SK-N-SH (cell line): ENCODE data around the gene DMP1.

ENCODE experiments used
- FOXM1 ChIP-seq: IDR thresholded peaks from 2 replicates; pipeline ENCODE4 v1.4.0; 2012; ENCODE audit warnings: low read depth, mild to moderate bottlenecking
- GATA2 ChIP-seq: sonication (generic); formaldehyde crosslinking; IDR thresholded peaks from 2 replicates; pipeline ENCODE4 v1.5.0; 2020; ENCODE audit warnings: mild to moderate bottlenecking, missing genetic modification reagents
- JUND ChIP-seq: IDR thresholded peaks from 2 replicates; pipeline ENCODE4 v1.4.0; 2012
- POLR2AphosphoS5 ChIP-seq: IDR thresholded peaks from 2 replicates; pipeline ENCODE4 v1.6.1; 2012; ENCODE audit warnings: low read depth, low read length
- RFX5 ChIP-seq: IDR thresholded peaks from 2 replicates; pipeline ENCODE4 v1.6.1; 2012; ENCODE audit warnings: mild to moderate bottlenecking, improper control_type of control experiment, low read length
- TF ChIP-seq, protein P1 (sequence below): fragments of 200-600 bp; sonication (generic); IDR thresholded peaks from 2 replicates; pipeline ENCODE4 v1.6.1; 2017; ENCODE audit warnings: antibody characterized with exemption, mild to moderate bottlenecking, moderate library complexity
- TF ChIP-seq, protein P2 (sequence below): IDR thresholded peaks from 2 replicates; pipeline ENCODE4 v1.4.0; 2012; ENCODE audit warnings: low read depth, borderline replicate concordance

- TF ChIP-seq, protein P1, sequence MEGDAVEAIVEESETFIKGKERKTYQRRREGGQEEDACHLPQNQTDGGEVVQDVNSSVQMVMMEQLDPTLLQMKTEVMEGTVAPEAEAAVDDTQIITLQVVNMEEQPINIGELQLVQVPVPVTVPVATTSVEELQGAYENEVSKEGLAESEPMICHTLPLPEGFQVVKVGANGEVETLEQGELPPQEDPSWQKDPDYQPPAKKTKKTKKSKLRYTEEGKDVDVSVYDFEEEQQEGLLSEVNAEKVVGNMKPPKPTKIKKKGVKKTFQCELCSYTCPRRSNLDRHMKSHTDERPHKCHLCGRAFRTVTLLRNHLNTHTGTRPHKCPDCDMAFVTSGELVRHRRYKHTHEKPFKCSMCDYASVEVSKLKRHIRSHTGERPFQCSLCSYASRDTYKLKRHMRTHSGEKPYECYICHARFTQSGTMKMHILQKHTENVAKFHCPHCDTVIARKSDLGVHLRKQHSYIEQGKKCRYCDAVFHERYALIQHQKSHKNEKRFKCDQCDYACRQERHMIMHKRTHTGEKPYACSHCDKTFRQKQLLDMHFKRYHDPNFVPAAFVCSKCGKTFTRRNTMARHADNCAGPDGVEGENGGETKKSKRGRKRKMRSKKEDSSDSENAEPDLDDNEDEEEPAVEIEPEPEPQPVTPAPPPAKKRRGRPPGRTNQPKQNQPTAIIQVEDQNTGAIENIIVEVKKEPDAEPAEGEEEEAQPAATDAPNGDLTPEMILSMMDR: no peak
- TF ChIP-seq POLR2AphosphoS5: no peak
- TF ChIP-seq, protein P2, sequence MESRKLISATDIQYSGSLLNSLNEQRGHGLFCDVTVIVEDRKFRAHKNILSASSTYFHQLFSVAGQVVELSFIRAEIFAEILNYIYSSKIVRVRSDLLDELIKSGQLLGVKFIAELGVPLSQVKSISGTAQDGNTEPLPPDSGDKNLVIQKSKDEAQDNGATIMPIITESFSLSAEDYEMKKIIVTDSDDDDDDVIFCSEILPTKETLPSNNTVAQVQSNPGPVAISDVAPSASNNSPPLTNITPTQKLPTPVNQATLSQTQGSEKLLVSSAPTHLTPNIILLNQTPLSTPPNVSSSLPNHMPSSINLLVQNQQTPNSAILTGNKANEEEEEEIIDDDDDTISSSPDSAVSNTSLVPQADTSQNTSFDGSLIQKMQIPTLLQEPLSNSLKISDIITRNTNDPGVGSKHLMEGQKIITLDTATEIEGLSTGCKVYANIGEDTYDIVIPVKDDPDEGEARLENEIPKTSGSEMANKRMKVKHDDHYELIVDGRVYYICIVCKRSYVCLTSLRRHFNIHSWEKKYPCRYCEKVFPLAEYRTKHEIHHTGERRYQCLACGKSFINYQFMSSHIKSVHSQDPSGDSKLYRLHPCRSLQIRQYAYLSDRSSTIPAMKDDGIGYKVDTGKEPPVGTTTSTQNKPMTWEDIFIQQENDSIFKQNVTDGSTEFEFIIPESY: no peak
- no peak for TF ChIP-seq JUND
- TF ChIP-seq RFX5: no peak
- no peak for TF ChIP-seq GATA2 (CRISPR knock-in tag)
- no peak for TF ChIP-seq FOXM1
These were observed 18.4 kb upstream of the DMP1 start for GRCh38 chr4:87631668-87632067.
